Ishikawa (cell line): ENCODE measurements around the gene HBS1L.

Experiments used
- CEBPB ChIP-seq: IDR thresholded peaks from 2 replicates; pipeline ENCODE4 v1.6.1; 2012
- CREB1 ChIP-seq: IDR thresholded peaks from 2 replicates; pipeline ENCODE4 v1.6.1; 2012; ENCODE audit warnings: low read depth
- EGR1 ChIP-seq: IDR thresholded peaks from 2 replicates; pipeline ENCODE4 v1.6.1; 2012
- EP300 ChIP-seq: IDR thresholded peaks from 2 replicates; pipeline ENCODE4 v1.6.1; 2012; ENCODE audit warnings: borderline replicate concordance
- FOXM1 ChIP-seq: IDR thresholded peaks from 2 replicates; pipeline ENCODE4 v1.6.1; 2012; ENCODE audit warnings: low read depth, borderline replicate concordance
- NFIC ChIP-seq: IDR thresholded peaks from 2 replicates; pipeline ENCODE4 v1.6.1; 2012
- RAD21 ChIP-seq: IDR thresholded peaks from 2 replicates; pipeline ENCODE4 v1.6.1; 2012; ENCODE audit warnings: low read depth
- TAF1 ChIP-seq: IDR thresholded peaks from 2 replicates; pipeline ENCODE4 v1.6.1; 2012; ENCODE audit warnings: low read depth, mild to moderate bottlenecking
- TCF12 ChIP-seq: IDR thresholded peaks from 2 replicates; pipeline ENCODE4 v1.6.1; 2012; ENCODE audit warnings: low read depth
- TEAD4 ChIP-seq: IDR thresholded peaks from 2 replicates; pipeline ENCODE4 v1.6.1; 2012
- YY1 ChIP-seq: IDR thresholded peaks from 2 replicates; pipeline ENCODE4 v1.6.1; 2012; ENCODE audit warnings: low read depth
- ZBTB7A ChIP-seq: IDR thresholded peaks from 2 replicates; pipeline ENCODE4 v1.6.1; 2012; ENCODE audit warnings: low read depth
- TF ChIP-seq, protein P1 (sequence below): IDR thresholded peaks from 2 replicates; pipeline ENCODE4 v1.6.1; 2012; ENCODE audit warnings: low read depth, mild to moderate bottlenecking
- TF ChIP-seq, protein P2 (sequence below): IDR thresholded peaks from 2 replicates; pipeline ENCODE4 v1.6.1; 2012
- TF ChIP-seq, protein P3 (sequence below): IDR thresholded peaks from 2 replicates; pipeline ENCODE4 v1.6.1; 2012

Gene HBS1L

DNA sequence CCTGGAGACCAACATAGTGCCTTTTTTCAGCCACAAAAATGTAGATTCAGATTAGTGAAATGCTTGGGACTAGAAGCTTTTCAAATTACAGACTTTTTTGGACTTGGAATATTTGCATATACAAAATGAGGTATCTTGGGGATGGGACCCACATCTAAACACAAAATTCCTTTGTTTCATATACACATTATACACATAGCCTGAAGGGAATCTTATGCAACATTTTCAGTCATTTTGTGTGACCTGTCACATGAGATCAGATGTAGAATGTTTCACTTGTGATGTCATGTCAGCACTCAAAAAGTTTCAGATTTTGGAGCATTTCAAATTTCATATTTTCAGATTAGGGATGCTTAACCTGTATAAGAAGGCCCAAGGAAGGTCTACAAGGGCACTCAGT lies 60.2 kb downstream of the HBS1L start:
- TF ChIP-seq FOXM1 (no peak), CEBPB (no peak), TCF12 (no peak), CREB1 (no peak), TAF1 (no peak), ZBTB7A (no peak), NFIC (no peak), RAD21 (no peak), EGR1 (no peak), YY1 (no peak), EP300 (no peak), TEAD4 (no peak)
- TF ChIP-seq, protein P1, sequence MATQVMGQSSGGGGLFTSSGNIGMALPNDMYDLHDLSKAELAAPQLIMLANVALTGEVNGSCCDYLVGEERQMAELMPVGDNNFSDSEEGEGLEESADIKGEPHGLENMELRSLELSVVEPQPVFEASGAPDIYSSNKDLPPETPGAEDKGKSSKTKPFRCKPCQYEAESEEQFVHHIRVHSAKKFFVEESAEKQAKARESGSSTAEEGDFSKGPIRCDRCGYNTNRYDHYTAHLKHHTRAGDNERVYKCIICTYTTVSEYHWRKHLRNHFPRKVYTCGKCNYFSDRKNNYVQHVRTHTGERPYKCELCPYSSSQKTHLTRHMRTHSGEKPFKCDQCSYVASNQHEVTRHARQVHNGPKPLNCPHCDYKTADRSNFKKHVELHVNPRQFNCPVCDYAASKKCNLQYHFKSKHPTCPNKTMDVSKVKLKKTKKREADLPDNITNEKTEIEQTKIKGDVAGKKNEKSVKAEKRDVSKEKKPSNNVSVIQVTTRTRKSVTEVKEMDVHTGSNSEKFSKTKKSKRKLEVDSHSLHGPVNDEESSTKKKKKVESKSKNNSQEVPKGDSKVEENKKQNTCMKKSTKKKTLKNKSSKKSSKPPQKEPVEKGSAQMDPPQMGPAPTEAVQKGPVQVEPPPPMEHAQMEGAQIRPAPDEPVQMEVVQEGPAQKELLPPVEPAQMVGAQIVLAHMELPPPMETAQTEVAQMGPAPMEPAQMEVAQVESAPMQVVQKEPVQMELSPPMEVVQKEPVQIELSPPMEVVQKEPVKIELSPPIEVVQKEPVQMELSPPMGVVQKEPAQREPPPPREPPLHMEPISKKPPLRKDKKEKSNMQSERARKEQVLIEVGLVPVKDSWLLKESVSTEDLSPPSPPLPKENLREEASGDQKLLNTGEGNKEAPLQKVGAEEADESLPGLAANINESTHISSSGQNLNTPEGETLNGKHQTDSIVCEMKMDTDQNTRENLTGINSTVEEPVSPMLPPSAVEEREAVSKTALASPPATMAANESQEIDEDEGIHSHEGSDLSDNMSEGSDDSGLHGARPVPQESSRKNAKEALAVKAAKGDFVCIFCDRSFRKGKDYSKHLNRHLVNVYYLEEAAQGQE = no peak
- TF ChIP-seq, protein P2, sequence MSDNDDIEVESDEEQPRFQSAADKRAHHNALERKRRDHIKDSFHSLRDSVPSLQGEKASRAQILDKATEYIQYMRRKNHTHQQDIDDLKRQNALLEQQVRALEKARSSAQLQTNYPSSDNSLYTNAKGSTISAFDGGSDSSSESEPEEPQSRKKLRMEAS = no peak
- TF ChIP-seq, protein P3, sequence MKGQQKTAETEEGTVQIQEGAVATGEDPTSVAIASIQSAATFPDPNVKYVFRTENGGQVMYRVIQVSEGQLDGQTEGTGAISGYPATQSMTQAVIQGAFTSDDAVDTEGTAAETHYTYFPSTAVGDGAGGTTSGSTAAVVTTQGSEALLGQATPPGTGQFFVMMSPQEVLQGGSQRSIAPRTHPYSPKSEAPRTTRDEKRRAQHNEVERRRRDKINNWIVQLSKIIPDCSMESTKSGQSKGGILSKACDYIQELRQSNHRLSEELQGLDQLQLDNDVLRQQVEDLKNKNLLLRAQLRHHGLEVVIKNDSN = no peak

DNA sequence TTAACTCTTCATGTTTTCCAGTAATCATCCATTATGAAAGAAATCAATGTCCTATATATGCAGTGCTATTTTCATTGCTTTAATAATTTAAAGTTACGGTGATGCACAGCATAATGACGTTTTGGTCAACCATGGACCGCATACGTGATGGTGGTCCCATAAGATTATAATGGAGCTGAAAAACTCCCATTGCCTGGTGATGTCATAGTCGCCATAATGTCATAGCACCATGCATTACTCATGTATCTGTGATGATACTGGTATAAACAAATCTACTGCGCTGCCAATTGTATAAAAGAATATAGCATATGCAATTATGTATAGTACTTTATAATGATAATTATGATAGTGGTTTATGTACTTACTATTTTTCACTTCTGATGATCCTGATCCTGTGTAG lies 62.5 kb downstream of the HBS1L start:
- TF ChIP-seq, protein P3 = no peak
- TF ChIP-seq TCF12 (no peak), EGR1 (no peak), NFIC (no peak), FOXM1 (no peak), RAD21 (no peak), CREB1 (no peak), EP300 (no peak), CEBPB (no peak), ZBTB7A (no peak), YY1 (no peak), TAF1 (no peak), TEAD4 (no peak)
- TF ChIP-seq, protein P1 = no peak
- TF ChIP-seq, protein P2 = no peak

DNA sequence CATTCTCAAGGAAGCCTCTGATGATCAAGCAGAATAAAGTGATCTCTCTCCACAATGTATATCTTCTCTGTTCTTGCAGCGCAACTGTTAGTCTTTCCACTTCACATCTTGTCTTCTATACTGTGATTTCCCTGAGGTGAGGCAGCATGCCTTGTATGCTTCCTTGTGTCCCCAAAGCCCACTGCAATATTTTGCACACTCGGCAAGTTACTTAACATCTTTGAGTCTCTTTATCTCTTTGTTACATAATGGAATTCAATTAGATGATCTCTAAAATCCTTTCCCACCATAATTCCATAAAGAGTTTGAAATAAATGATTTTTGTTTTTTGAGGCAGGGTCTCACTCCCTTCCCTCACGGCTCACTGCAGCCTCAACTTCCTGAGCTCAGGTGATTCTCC lies 64.4 kb downstream of the HBS1L start:
- TF ChIP-seq YY1 (no peak), FOXM1 (no peak), EGR1 (no peak), TEAD4 (no peak), CEBPB (no peak), ZBTB7A (no peak), EP300 (no peak), TAF1 (no peak), RAD21 (no peak), NFIC (no peak), CREB1 (no peak), TCF12 (no peak)
- TF ChIP-seq, protein P2 = no peak
- TF ChIP-seq, protein P3 = no peak
- TF ChIP-seq, protein P1 = no peak

DNA sequence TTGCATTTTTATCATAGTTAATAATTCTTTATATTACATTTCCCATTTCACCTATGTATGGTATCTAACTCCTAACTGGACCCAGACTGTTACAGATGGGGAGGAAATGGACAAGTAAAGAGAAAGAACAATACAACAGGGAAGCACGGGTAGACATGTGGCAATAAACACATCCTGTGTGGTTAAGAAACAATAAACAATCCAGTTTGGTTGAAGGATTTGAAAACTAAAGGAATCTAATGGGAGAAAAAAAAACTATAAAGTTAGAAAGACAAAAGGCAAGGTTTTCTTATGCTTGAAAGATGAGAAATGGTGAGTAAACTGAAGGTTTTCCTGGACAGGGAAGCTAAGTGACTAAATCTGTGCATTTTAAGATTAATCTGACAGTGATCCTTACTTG lies 69.8 kb downstream of the HBS1L start:
- TF ChIP-seq, protein P1 = no peak
- no peak for TF ChIP-seq EP300
- no peak for TF ChIP-seq CREB1
- no peak for TF ChIP-seq RAD21
- TF ChIP-seq NFIC = no peak
- TF ChIP-seq TEAD4 = no peak
- TF ChIP-seq, protein P2 = no peak
- TF ChIP-seq EGR1 = no peak
- TF ChIP-seq TCF12 = no peak
